GM21423 (cell line): ENCODE data around the gene SCART1.
"Not testable (repeated sequence)": the region's sequence is repeated elsewhere in the genome, so short reads cannot be mapped to it uniquely, and the experiment has no call there.

Source experiments
- ATAC-seq: cut with Tn5 transposase; IDR thresholded peaks from one replicate; pipeline ENCODE4 v1.9.1; 2021; ENCODE audit warnings: mild to moderate bottlenecking, moderate library complexity; ENCODE audit not compliant: unreplicated experiment

The SCART1 gene

DNA sequence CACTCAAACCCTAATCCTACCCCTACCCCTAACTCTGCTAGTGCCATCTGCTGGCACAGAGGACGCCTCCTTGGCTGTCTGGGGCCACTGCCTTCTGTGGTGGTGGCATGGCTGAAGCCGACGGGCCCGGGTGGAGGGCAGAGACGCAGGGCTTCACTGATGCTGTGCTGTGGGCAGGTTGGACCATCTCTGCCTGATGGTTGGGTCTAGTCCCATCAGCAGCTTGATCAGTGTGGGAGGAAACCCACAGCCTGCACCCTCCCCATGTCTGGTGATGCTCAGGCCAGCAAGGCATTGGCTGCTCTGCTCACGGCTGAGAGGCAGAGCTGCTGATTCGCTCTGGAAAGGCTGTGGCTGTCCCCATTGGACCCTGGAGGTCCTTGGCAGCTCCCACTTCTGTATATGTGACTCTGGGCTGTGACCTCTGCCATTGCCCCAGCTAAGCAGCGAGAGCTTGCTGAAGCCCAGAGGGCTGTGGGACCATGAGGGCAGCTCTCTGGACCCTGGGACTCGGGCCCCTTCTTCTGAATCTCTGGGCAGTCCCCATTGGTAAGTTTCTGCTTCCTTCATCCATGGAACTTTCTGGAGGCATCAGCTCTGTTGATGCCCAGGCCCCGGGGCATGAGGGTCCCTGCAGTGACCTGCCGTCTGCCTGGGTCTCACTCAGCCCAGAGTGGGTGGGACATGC lies at the start of gene SCART1:
SCART1 (plus strand) TSS at position 430 of the 688 bp plus-strand sequence; CDS start at position 483, 53 bp downstream.
- no peak for ATAC-seq

DNA sequence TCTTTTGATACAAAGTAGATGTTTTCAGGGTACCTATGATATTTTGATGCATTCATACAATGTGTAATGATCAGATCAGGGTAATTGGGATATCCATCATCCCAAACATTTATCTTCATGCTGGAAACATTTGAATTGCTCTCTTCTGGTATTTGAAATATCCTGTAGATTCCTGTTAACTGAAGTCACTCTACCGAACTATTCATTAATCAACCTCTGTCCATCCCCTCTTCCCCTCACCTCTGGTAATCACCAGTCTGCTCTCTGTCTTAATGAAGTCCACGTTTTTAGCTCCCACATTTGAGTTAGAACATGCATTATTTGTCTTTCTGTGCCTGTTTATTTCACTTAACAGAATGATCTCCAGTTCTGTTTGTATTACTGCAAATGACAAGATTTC lies 48.5 kb upstream of the SCART1 start:
- no peak for ATAC-seq

GRCh38 chr10:133405844-133406527 lies 47.8 kb upstream of the SCART1 start:
- ATAC-seq = peak; percentile 55

- ATAC-seq = no peak
Observed at GRCh38 chr10:133411523-133412380, 42.0 kb upstream of the SCART1 start.

DNA sequence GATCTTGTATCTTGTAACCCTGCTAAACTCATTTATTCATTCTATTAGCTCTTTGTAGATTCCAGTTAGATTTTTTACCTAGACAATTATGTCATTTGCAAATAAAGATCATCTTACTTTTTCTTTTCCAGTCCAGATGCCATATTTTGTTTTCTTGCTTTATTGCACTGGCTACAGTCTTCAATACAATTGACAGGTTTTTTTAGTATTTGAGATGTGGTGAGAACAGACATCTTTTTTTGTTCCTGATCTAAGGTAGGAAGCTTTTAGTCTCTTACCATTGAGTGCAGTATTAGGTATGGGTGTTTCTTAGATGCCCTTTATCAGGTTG lies 41.4 kb upstream of the SCART1 start:
- no peak for ATAC-seq

- ATAC-seq = not testable (repeated sequence)
Observed at GRCh38 chr10:133414401-133414800, 39.3 kb upstream of the SCART1 start.

- ATAC-seq = no peak
Observed at GRCh38 chr10:133415752-133416151, 38.0 kb upstream of the SCART1 start.

- no peak for ATAC-seq
Observed at GRCh38 chr10:133418289-133418993, 35.3 kb upstream of the SCART1 start.

- ATAC-seq = no peak
Observed at GRCh38 chr10:133419211-133419950, 34.4 kb upstream of the SCART1 start.

DNA sequence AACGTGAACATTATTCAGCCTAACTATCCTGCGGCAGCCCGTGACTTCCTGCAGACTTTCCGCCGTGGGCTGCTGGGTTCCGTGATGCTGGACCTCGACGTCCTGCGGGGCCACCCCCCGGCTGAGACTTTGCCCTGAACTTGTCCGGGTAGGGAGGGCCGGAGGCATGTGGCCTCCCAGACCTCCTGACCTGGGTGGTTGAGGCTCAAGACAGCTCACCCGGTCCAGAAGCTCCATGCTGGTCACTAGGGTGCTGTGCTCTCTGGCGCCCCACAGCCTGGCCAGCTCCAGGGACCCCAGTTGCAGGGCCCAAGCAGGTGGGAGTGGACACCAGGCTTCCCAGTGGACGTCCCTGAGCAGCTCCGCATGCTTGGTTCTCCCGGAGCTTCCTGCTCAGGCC lies 33.7 kb upstream of the SCART1 start:
- ATAC-seq = no peak

DNA sequence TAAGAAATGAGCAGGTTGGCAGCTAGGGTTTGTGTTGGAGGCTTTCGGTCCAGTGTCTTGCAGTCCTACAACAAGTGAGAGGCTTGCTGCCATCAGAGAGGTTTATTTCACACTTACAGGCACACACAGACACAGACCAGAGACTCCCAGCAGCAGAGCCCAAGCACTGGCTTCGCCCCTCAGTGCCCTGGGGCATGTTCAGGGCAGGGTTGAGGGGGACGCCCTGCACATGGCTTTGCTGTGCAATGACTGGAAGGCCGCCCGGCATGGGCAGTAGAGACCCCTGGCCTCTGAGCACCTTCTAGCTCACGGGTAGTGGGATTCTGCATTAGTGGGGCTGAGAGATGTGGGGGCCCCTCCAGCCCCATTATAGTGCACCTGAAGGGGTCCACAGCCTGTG lies 33.2 kb upstream of the SCART1 start:
- ATAC-seq = no peak

DNA sequence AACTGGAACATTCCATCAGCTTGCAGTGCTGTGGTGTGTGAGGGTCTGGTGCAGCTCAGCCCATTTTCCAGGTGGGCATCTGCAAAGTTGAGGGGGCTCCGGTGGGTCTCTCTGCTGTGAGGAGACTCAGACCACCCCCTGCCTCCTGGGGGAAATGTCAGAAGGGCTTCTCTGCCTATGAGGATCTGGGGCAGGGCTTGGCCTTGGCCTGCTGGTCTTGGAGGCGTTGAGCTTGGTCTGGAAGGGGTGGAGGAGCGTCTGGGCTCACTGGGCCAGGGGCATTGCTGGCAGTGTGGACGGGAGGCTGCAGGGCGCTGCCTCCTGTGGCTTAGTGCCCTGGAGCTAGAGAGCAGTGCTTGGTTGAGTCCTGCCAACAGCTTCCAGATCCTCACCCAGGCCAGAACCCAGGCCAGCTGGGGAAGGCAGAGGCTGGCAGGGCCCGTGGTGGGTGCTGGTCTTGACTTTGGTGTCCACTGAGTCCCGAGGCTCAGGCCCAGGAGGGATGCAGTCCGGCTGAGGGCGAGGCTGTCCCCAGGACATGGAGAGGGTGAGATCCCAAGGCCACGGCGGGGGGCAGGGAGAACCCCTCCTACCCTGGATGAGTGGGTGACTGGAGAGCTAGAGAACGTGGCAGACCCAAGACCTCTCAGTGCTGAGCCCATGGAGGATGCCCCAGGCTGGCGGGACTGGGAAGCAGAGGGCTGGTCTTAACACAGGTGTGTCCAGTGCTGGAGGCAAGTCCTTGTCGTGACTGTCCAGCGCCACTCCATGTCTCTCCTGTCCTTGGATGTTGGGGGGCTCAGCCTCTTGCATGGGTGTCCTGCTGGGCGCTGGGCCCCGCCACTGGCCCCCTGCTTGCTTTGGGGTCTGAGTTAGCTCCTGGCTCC lies 32.2 kb upstream of the SCART1 start:
- no peak for ATAC-seq

GRCh38 chr10:133422223-133422806 lies 31.4 kb upstream of the SCART1 start:
- ATAC-seq = no peak

- ATAC-seq = no peak
Observed at GRCh38 chr10:133422807-133423771, 30.7 kb upstream of the SCART1 start.

- ATAC-seq = not testable (repeated sequence)
Observed at GRCh38 chr10:133424102-133424501, 29.6 kb upstream of the SCART1 start.

GRCh38 chr10:133424601-133425000 lies 29.1 kb upstream of the SCART1 start, which contains the start of gene SPRN:
Gene SPRN (minus strand): TSS chr10:133424625. CDS start chr10:133423681, 944 bp downstream.
- ATAC-seq = not testable (repeated sequence)

DNA sequence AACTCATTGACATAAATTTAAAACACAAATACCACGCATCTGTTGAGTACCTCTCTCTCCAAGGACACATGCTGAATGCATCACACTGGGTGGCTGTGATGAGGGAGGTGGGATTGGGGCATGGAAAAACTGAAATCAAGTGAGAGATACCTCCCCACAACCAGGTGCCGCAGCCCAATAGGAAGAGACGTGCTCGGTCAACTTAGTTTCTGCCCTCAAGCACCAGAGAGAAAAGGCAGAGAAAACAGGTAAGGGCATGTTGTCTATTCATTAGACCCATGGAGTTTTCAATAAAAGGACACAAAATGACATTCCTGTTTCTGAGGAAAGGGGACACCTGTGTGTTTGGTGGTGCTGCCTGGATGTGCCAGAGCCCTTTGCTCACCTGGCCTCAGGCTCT lies 24.2 kb upstream of the SCART1 start:
- ATAC-seq = not testable (repeated sequence)
